HCT116 (cell line): ENCODE results near the gene EEPD1. TPM values are rescaled to one million over a fixed set of nuclear protein-coding genes. Genes with fewer than 3 reads are reported as not detected.

Experiments
- ATAC-seq: fragments of 200-7000 bp; cut with Tn5 transposase; 2 replicates; pipeline ENCODE4 v1.9.1; 2020; ENCODE audit warnings: mild to moderate bottlenecking, moderate library complexity
- BruUV-seq: library from RNA; stranded (reverse); fragments of 400-500 nt; replicated peaks from 2 replicates; lab custom pipeline; 2021; lab: Mats Ljungman, UMichigan
- CTCF ChIA-PET: fragments of 300-600 bp; sonication (Branson Sonifier 250); formaldehyde crosslinking; loops from one replicate; lab custom pipeline; 2021; ENCODE audit warnings: antibody characterized with exemption; lab: Charles Lee
- POLR2A ChIA-PET: fragments of 300-600, 350-600 bp; sonication (Branson Sonifier 250); formaldehyde crosslinking; loops from one replicate; lab custom pipeline; 2021; ENCODE audit warnings: antibody characterized with exemption; lab: Charles Lee
- RAD21 ChIA-PET, 2 experiments: fragments of 300-600 bp; sonication (Branson Sonifier 250); formaldehyde crosslinking; loops; one replicate each; lab custom pipeline; 2023; ENCODE audit warnings: low total read pairs in 2 of 2; ENCODE audit not compliant: uncharacterized antibody in 2 of 2, unreplicated experiment in 2 of 2, low non-redundant PET in 1 of 2; lab: Charles Lee
- DNase-seq: peaks from one replicate; pipeline ENCODE4 v3.0.0-alpha.2; 2010; ENCODE audit warnings: low read depth, low spot score
- H2AFZ ChIP-seq: fragments of 200-600 bp; shearing (Covaris generic), sonication (generic); 2 replicates; pipeline ENCODE4 v1.6.1; 2017; ENCODE audit warnings: low read depth, mixed run types, mixed read lengths, antibody characterized with exemption, low read length; ENCODE audit not compliant: poor library complexity, severe bottlenecking
- H3K27ac ChIP-seq: 2 replicates; pipeline ENCODE4 v1.5.1; 2012; ENCODE audit warnings: low read depth, low read length
- H3K27me3 ChIP-seq: fragments of 200-600 bp; sonication (generic); 2 replicates; pipeline ENCODE4 v1.6.1; 2016; ENCODE audit warnings: mixed run types, low read length, mixed read lengths; ENCODE audit not compliant: insufficient read depth
- H3K36me3 ChIP-seq, 2 experiments: fragments of 200-500 bp in 1 of 2; fragments of 200-600 bp in 1 of 2; sonication (Bioruptor generic) in 1 of 2; sonication (generic) in 1 of 2; 2 replicates each; pipeline versions ENCODE4 v1.5.1 to v1.6.1; 2014 to 2016; ENCODE audit warnings: low read length in 2 of 2, inconsistent platforms in 1 of 2, mixed read lengths in 1 of 2, mixed run types in 1 of 2; ENCODE audit not compliant: insufficient read depth in 2 of 2, control insufficient read depth in 1 of 2
- H3K4me1 ChIP-seq, 2 experiments: fragments of 200-600 bp in 1 of 2; sonication (generic) in 1 of 2; 2 replicates each; pipeline versions ENCODE4 v1.5.1 to v1.6.1; 2012 to 2017; ENCODE audit warnings: low read length in 2 of 2, inconsistent platforms in 1 of 2, mild to moderate bottlenecking in 1 of 2, mixed read lengths in 1 of 2, mixed run types in 1 of 2, moderate library complexity in 1 of 2; ENCODE audit not compliant: insufficient read depth in 2 of 2, control insufficient read depth in 1 of 2
- H3K4me2 ChIP-seq: fragments of 200-600 bp; sonication (generic); 2 replicates; pipeline ENCODE4 v1.6.1; 2017; ENCODE audit warnings: mixed run types, low read length, mixed read lengths
- H3K4me3 ChIP-seq, 2 experiments: fragments of 200-600 bp in 1 of 2; sonication (generic) in 1 of 2; replicated peaks in 1 of 2; 2 replicates each; pipeline ENCODE4 v1.5.1; 2011 to 2016; ENCODE audit warnings: low read length in 2 of 2, control low read depth in 1 of 2, low read depth in 1 of 2, mild to moderate bottlenecking in 1 of 2, mixed read lengths in 1 of 2, mixed run types in 1 of 2
- H3K79me2 ChIP-seq: fragments of 200-600 bp; sonication (generic); 2 replicates; pipeline ENCODE4 v1.6.1; 2017; ENCODE audit warnings: mild to moderate bottlenecking, mixed run types, low read length, moderate library complexity, mixed read lengths; ENCODE audit not compliant: insufficient read depth
- H3K9ac ChIP-seq: fragments of 200-600 bp; sonication (generic); 2 replicates; pipeline ENCODE4 v1.6.1; 2016; ENCODE audit warnings: low read length, mixed read lengths
- H3K9me2 ChIP-seq: fragments of 200-600 bp; sonication (generic), shearing (Covaris generic); 2 replicates; pipeline ENCODE4 v1.6.1; 2017; ENCODE audit warnings: mixed run types, mild to moderate bottlenecking, moderate library complexity; ENCODE audit not compliant: insufficient read depth
- H3K9me3 ChIP-seq, 2 experiments: fragments of 200-500 bp in 1 of 2; fragments of 200-600 bp in 1 of 2; sonication (Bioruptor generic) in 1 of 2; sonication (generic) in 1 of 2; 2 replicates each; pipeline ENCODE4 v1.6.1; 2014 to 2017; ENCODE audit warnings: low read length in 2 of 2, mixed read lengths in 2 of 2, inconsistent platforms in 1 of 2, low read depth in 1 of 2, mild to moderate bottlenecking in 1 of 2, mixed run types in 1 of 2, moderate library complexity in 1 of 2; ENCODE audit not compliant: control insufficient read depth in 1 of 2, insufficient read depth in 1 of 2
- H4K20me1 ChIP-seq: fragments of 200-600 bp; sonication (generic), shearing (Covaris generic); 2 replicates; pipeline ENCODE4 v1.6.1; 2017; ENCODE audit warnings: mixed run types, mild to moderate bottlenecking, moderate library complexity; ENCODE audit not compliant: insufficient read depth
- CEBPB ChIP-seq: IDR thresholded peaks from 2 replicates; pipeline ENCODE4 v1.6.1; 2012; ENCODE audit warnings: low read depth
- ELF1 ChIP-seq: IDR thresholded peaks from 2 replicates; pipeline ENCODE4 v1.6.1; 2012; ENCODE audit warnings: low read depth, borderline replicate concordance
- EZH2 ChIP-seq: fragments of 200-600 bp; sonication (generic); IDR thresholded peaks from 2 replicates; pipeline ENCODE4 v1.6.1; 2017; ENCODE audit warnings: antibody characterized with exemption, mixed run types
- EZH2phosphoT487 ChIP-seq: fragments of 200-600 bp; IDR thresholded peaks from 2 replicates; pipeline ENCODE4 v1.6.1; 2018; ENCODE audit warnings: antibody characterized with exemption, borderline replicate concordance
- POLR2AphosphoS5 ChIP-seq: IDR thresholded peaks from 2 replicates; pipeline ENCODE4 v1.6.1; 2011; ENCODE audit warnings: mild to moderate bottlenecking, low read depth, low read length, moderate library complexity
- SRF ChIP-seq: IDR thresholded peaks from 2 replicates; pipeline ENCODE4 v1.6.1; 2012; ENCODE audit warnings: low read depth
- ZFX ChIP-seq: fragments of 450-650 bp; IDR thresholded peaks from 2 replicates; pipeline ENCODE4 v1.6.1; 2017
- intact Hi-C: fragments of 100-400 bp; cut with micrococcal nuclease; formaldehyde crosslinking; loops from 2 replicates; pipeline ENCODE4 v1.10.0; 2022
- total RNA-seq: library from RNA; stranded (reverse); gene quantifications from one replicate; pipeline ENCODE4 v1.2.1, GENCODE V29; 2021; ENCODE audit not compliant: unreplicated experiment
- TF ChIP-seq, protein P1 (sequence below), 3 experiments: fragments of 200-600 bp in 1 of 3; sonication (generic) in 1 of 3; IDR thresholded peaks in 2 of 3; conservative IDR thresholded peaks in 1 of 3; 2 replicates each; pipeline ENCODE4 v1.5.1; 2012 to 2017; ENCODE audit warnings: low read depth in 2 of 3, low read length in 2 of 3, antibody characterized with exemption in 1 of 3, borderline replicate concordance in 1 of 3, control low read depth in 1 of 3, mild to moderate bottlenecking in 1 of 3, mixed read lengths in 1 of 3, mixed run types in 1 of 3, moderate library complexity in 1 of 3; ENCODE audit not compliant: insufficient read depth in 1 of 3
- TF ChIP-seq, protein P2 (sequence below): IDR thresholded peaks from 2 replicates; pipeline ENCODE4 v1.6.1; 2011; ENCODE audit warnings: mild to moderate bottlenecking, low read length, moderate library complexity; ENCODE audit not compliant: insufficient replicate concordance; ENCODE audit errors: extremely low read depth
- TF ChIP-seq, protein P3 (sequence below): IDR thresholded peaks from 2 replicates; pipeline ENCODE4 v1.6.1; 2012; ENCODE audit warnings: low read depth

The EEPD1 gene
- total RNA-seq, 1 experiment from 2014 or later = 4.2 TPM

DNA sequence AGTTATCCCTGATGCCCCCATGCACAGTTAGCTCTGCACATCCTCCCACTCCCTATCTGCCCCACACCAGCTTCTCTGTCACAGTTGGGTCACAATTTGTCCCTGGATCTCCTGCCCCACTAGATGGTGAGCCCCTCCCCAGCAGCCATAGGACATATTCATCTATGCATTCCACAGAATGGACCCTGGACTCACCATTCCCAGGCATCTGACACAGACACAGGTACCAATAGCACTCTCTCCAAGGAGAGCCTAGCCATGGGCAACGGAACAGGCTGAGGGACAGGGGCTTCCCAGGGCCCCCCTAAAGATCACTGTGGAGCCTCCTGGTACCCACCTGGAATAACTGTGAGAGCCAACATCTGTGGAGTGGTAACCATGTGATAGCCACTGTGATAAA, 34.7 kb upstream of the EEPD1 start:
- no peak for TF ChIP-seq EZH2
- TF ChIP-seq ZFX = no peak
- TF ChIP-seq POLR2AphosphoS5 = no peak
- TF ChIP-seq, protein P1, sequence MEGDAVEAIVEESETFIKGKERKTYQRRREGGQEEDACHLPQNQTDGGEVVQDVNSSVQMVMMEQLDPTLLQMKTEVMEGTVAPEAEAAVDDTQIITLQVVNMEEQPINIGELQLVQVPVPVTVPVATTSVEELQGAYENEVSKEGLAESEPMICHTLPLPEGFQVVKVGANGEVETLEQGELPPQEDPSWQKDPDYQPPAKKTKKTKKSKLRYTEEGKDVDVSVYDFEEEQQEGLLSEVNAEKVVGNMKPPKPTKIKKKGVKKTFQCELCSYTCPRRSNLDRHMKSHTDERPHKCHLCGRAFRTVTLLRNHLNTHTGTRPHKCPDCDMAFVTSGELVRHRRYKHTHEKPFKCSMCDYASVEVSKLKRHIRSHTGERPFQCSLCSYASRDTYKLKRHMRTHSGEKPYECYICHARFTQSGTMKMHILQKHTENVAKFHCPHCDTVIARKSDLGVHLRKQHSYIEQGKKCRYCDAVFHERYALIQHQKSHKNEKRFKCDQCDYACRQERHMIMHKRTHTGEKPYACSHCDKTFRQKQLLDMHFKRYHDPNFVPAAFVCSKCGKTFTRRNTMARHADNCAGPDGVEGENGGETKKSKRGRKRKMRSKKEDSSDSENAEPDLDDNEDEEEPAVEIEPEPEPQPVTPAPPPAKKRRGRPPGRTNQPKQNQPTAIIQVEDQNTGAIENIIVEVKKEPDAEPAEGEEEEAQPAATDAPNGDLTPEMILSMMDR (IDR thresholded peaks at IDR 0.05 in 2 of 3, conservative IDR thresholded peaks at IDR 0.05 in 1 of 3; ENCODE audit: borderline replicate concordance in 1 of 3, insufficient read depth in 1 of 3, low read depth in 2 of 3, low read length in 2 of 3) = no peak
- TF ChIP-seq, protein P2, sequence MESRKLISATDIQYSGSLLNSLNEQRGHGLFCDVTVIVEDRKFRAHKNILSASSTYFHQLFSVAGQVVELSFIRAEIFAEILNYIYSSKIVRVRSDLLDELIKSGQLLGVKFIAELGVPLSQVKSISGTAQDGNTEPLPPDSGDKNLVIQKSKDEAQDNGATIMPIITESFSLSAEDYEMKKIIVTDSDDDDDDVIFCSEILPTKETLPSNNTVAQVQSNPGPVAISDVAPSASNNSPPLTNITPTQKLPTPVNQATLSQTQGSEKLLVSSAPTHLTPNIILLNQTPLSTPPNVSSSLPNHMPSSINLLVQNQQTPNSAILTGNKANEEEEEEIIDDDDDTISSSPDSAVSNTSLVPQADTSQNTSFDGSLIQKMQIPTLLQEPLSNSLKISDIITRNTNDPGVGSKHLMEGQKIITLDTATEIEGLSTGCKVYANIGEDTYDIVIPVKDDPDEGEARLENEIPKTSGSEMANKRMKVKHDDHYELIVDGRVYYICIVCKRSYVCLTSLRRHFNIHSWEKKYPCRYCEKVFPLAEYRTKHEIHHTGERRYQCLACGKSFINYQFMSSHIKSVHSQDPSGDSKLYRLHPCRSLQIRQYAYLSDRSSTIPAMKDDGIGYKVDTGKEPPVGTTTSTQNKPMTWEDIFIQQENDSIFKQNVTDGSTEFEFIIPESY = no peak
- no peak for TF ChIP-seq CEBPB
- no peak for TF ChIP-seq EZH2phosphoT487
- no peak for TF ChIP-seq ELF1
- no peak for TF ChIP-seq SRF
- TF ChIP-seq, protein P3, sequence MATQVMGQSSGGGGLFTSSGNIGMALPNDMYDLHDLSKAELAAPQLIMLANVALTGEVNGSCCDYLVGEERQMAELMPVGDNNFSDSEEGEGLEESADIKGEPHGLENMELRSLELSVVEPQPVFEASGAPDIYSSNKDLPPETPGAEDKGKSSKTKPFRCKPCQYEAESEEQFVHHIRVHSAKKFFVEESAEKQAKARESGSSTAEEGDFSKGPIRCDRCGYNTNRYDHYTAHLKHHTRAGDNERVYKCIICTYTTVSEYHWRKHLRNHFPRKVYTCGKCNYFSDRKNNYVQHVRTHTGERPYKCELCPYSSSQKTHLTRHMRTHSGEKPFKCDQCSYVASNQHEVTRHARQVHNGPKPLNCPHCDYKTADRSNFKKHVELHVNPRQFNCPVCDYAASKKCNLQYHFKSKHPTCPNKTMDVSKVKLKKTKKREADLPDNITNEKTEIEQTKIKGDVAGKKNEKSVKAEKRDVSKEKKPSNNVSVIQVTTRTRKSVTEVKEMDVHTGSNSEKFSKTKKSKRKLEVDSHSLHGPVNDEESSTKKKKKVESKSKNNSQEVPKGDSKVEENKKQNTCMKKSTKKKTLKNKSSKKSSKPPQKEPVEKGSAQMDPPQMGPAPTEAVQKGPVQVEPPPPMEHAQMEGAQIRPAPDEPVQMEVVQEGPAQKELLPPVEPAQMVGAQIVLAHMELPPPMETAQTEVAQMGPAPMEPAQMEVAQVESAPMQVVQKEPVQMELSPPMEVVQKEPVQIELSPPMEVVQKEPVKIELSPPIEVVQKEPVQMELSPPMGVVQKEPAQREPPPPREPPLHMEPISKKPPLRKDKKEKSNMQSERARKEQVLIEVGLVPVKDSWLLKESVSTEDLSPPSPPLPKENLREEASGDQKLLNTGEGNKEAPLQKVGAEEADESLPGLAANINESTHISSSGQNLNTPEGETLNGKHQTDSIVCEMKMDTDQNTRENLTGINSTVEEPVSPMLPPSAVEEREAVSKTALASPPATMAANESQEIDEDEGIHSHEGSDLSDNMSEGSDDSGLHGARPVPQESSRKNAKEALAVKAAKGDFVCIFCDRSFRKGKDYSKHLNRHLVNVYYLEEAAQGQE = no peak
- ChIA-PET POLR2A (no interaction called here), RAD21 (no interaction called here), CTCF (interaction anchor here (1.1 kb wide), 1 partner anchor 10 kb away, joined by 6 read pairs; no protein-coding TSS in a partner anchor)
- Histone ChIP-seq H4K20me1 (no peaks in the 10 kb centered on the region), H2AFZ (no peak overlapping the region), H3K4me1 (peaks cover 27 to 54% of the 10 kb centered on the region in 2 experiments), H3K4me3 (no peak overlapping the region), H3K36me3 (no peaks in the 10 kb centered on the region), H3K27ac (no peak overlapping the region), H3K9me3 (no peaks in the 10 kb centered on the region), H3K27me3 (no peaks in the 10 kb centered on the region), H3K9me2 (no peaks in the 10 kb centered on the region), H3K79me2 (no peaks in the 10 kb centered on the region), H3K9ac (no peak overlapping the region), H3K4me2 (no peak overlapping the region)
- ATAC-seq = no peak
- intact Hi-C loops = no loop called here
- BruUV-seq = no TSS peak
- DNase-seq = no peak
